Measurements from ENCODE around the gene TLE2. TPM values are rescaled to one million over a fixed set of nuclear protein-coding genes. Genes with fewer than 3 reads are reported as not detected.

The TLE2 gene
- total RNA-seq, 1 experiment from 2014 or later: 3.0 TPM

GRCh38 chr19:3047496-3048189 lies 18.6 kb upstream of the TLE2 start:
- peaks cover 9% of the 10 kb centered on the region for H3K36me3 Mint-ChIP-seq (ENCODE audit: insufficient read depth, unreplicated experiment)
- peak overlapping the region; percentile 77 for H3K4me3 Mint-ChIP-seq (ENCODE audit: unreplicated experiment)
- peak overlapping the region; percentile 89 for H3K27ac Mint-ChIP-seq (ENCODE audit: low read depth, unreplicated experiment)
- H3K4me1 Mint-ChIP-seq (ENCODE audit: insufficient read depth, unreplicated experiment): peaks cover 7% of the 10 kb centered on the region
- peak; percentile 85 for DNase-seq (ENCODE audit: unreplicated experiment)
- H3K9me3 Mint-ChIP-seq (ENCODE audit: unreplicated experiment): no peaks in the 10 kb centered on the region
- no peaks in the 10 kb centered on the region for H3K27me3 Mint-ChIP-seq (ENCODE audit: insufficient read depth, unreplicated experiment)
- intact Hi-C loops (cut with micrococcal nuclease): loop anchor here (10.0 kb wide), 1 partner anchor 363 kb away; no protein-coding TSS in a partner anchor
- POLR2A ChIA-PET: interaction anchor here (0.6 to 1.0 kb wide), 2 partner anchors 12 to 46 kb away, joined by 3 to 7 read pairs; no protein-coding TSS in a partner anchor
- CTCF ChIA-PET: interaction anchor here (1.0 to 1.1 kb wide), 2 partner anchors 29 to 84 kb away, joined by 5 to 7 read pairs; no protein-coding TSS in a partner anchor
- no TSS peak for BruUV-seq (replicated peaks)
- no peak for TF ChIP-seq CTCF (IDR thresholded peaks at IDR 0.05; ENCODE audit: unreplicated experiment)

- no peak for TF ChIP-seq CTCF (IDR thresholded peaks at IDR 0.05; ENCODE audit: unreplicated experiment)
- BruUV-seq (replicated peaks): no TSS peak
- H3K36me3 Mint-ChIP-seq (ENCODE audit: insufficient read depth, unreplicated experiment): peaks cover 4% of the 10 kb centered on the region
- H3K27ac Mint-ChIP-seq (ENCODE audit: low read depth, unreplicated experiment): no peak overlapping the region
- no peaks in the 10 kb centered on the region for H3K9me3 Mint-ChIP-seq (ENCODE audit: unreplicated experiment)
- ChIA-PET POLR2A (interaction anchor here (0.6 to 1.0 kb wide), 2 partner anchors 11 to 45 kb away, joined by 3 to 7 read pairs; no protein-coding TSS in a partner anchor), CTCF (interaction anchor here (1.0 to 1.1 kb wide), 2 partner anchors 30 to 84 kb away, joined by 5 to 7 read pairs; no protein-coding TSS in a partner anchor)
- DNase-seq (ENCODE audit: unreplicated experiment): no peak
- intact Hi-C loops (cut with micrococcal nuclease): loop anchor here (10.0 kb wide), 1 partner anchor 362 kb away; no protein-coding TSS in a partner anchor
- H3K27me3 Mint-ChIP-seq (ENCODE audit: insufficient read depth, unreplicated experiment): no peaks in the 10 kb centered on the region
- peak overlapping the region; percentile 77 for H3K4me3 Mint-ChIP-seq (ENCODE audit: unreplicated experiment)
- H3K4me1 Mint-ChIP-seq (ENCODE audit: insufficient read depth, unreplicated experiment): peaks cover 7% of the 10 kb centered on the region
These were observed 17.8 kb upstream of the TLE2 start for GRCh38 chr19:3046698-3047495.

- Mint-ChIP-seq H3K9me3 (ENCODE audit: unreplicated experiment) (no peaks in the 10 kb centered on the region), H3K4me1 (ENCODE audit: insufficient read depth, unreplicated experiment) (peaks cover 7% of the 10 kb centered on the region), H3K36me3 (ENCODE audit: insufficient read depth, unreplicated experiment) (peaks cover under 1% of the 10 kb centered on the region), H3K27me3 (ENCODE audit: insufficient read depth, unreplicated experiment) (no peaks in the 10 kb centered on the region), H3K27ac (ENCODE audit: low read depth, unreplicated experiment) (no peak overlapping the region), H3K4me3 (ENCODE audit: unreplicated experiment) (no peak overlapping the region)
- CTCF ChIA-PET: no interaction called here
- TF ChIP-seq CTCF (IDR thresholded peaks at IDR 0.05; ENCODE audit: unreplicated experiment): no peak
- no peak for DNase-seq (ENCODE audit: unreplicated experiment)
- intact Hi-C loops (cut with micrococcal nuclease): loop anchor here (10.0 kb wide), 1 partner anchor 361 kb away; no protein-coding TSS in a partner anchor
- no TSS peak for BruUV-seq (replicated peaks)
- POLR2A ChIA-PET: interaction anchor here (0.7 kb wide), 1 partner anchor 8 kb away, joined by 3 read pairs; no protein-coding TSS in a partner anchor
These were observed 17.0 kb upstream of the TLE2 start for GRCh38 chr19:3045885-3046697.

All from MCF 10A (cell line).